GM18502 (cell line): ENCODE data around the gene USP21.

Source experiments
- ATAC-seq: cut with Tn5 transposase; IDR thresholded peaks from one replicate; pipeline ENCODE4 v1.9.1; 2021; ENCODE audit warnings: mild to moderate bottlenecking; ENCODE audit not compliant: unreplicated experiment, poor library complexity

Gene USP21

DNA sequence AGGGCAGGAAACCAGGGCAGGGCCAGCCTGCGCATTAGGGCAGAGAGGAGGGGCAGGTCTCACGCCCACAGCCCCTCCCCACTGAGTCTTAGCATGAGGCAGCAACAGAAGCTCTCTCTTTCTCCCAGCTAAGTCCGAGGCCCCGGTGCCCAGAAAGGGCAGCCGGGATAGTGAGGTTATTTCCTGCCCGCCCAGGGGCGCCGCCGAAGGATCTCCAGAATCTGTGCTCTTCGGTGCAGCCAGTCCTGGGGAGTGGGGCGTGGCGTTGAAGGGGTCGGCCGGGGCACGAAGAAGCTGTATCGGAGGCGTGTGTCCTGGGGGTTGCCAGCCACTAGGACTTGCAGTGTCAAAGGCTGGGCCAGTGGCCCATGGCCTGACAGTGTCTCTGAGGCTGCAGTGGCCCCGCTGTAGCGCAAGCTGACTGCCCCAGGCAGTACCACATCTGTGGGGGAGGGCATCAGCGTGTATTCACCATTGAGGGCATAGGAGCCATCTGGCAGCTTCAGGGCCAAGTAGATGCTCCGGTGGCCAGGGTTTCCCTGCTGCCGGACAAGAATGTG is 31.7 kb downstream of the USP21 start:
- no peak for ATAC-seq

DNA sequence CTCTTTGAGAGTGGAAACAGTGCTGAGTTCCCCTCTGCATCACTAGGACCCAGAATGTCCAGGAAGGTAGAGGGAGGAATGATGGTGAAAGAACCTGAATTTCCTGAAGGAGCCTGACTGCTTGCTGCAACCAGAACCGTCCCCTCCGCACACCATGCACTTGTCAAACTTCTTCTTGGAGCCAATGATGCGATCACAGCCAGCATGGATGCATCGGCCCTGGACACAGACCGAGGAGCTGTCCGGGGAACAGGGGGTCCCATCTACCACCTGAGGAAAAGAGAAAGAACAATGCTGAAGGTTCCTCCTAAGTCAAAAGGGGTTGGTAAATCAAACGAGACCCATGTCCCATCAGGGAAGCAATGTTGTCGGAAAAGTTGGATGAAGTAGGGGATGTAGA is 32.7 kb downstream of the USP21 start:
- ATAC-seq: no peak

DNA sequence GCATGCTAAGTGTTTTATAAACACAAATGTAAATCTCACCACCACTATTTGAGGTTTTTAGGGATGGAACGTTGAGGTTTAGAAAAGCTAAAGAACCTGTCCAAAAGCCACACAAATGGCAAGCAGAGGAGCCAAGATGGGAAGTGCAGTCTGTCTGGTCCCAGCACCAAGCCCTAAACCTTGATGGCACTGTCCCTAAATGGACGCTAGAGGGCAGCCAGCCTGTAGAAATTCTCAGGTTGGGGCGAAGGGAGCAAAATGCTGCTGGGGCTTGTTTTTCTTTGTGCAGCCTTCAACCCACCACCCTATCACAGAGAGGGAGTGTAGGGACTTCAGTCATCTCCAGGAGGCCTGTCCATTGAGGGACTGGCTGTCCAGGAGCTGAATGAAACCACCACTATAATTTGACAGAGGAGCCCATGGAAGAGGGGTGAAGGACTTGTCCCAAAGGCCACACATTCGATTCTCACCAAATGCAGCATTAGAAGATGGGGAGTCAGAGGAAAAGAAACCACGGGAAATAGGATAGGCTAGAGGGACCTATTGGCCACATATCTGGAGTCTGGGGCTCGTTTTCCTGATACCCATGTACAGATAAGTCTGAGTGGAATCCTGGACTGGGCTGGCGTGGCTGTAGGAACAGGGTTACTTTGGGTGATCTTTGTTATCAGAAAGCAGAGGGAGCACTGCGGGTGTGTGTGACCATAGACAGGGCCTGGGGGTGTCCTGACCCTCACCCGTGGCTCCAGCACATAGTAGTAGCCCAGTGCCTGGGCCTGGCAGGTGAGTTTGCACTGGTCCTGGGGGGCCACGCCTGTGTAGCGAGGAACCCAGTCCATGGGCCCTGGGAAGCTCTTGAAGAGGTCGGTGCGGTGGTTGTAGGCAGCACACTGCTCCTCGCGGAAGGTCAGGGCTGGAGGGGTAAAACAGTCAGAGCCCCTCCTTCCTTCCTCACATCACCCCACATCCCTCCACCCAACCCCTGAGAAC is 33.5 kb downstream of the USP21 start:
- peak; percentile 61 for ATAC-seq

DNA sequence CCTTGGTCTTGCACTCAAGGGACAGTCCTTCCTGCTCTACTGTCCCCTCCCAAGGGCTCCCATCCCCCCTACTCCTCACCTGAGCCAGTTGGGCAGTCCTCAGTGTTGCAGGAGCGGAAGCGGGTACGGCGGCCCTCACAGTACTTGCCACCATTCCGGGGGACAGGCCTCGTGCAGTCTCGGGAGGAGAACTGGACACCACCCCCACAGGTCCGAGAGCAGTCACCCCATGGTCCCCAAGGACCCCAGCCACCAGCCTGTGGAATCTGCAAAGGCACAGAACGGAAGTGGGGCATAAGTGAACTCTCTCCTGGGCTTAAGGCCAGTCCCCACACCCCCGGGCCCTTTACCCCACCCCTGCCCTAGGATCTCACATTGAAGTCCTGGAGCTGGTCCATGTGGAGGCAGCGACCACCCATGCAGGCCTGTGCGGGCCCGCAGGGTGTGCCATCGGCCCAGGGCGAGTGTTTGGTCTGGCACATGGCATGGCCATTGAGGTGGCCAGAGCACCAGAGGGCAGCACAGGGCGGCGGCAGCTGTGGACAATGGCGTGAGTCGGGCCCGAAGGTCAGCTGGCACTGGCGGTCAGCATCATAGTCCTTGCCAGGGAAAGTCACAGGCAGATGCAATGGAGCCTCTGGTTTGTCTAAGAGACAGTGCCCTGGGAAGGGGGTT is 34.4 kb downstream of the USP21 start:
- ATAC-seq: no peak

- ATAC-seq: no peak
These were observed 35.9 kb downstream of the USP21 start for GRCh38 chr1:161195171-161195570.

GRCh38 chr1:161196111-161196510 is 36.8 kb downstream of the USP21 start:
- no peak for ATAC-seq

DNA sequence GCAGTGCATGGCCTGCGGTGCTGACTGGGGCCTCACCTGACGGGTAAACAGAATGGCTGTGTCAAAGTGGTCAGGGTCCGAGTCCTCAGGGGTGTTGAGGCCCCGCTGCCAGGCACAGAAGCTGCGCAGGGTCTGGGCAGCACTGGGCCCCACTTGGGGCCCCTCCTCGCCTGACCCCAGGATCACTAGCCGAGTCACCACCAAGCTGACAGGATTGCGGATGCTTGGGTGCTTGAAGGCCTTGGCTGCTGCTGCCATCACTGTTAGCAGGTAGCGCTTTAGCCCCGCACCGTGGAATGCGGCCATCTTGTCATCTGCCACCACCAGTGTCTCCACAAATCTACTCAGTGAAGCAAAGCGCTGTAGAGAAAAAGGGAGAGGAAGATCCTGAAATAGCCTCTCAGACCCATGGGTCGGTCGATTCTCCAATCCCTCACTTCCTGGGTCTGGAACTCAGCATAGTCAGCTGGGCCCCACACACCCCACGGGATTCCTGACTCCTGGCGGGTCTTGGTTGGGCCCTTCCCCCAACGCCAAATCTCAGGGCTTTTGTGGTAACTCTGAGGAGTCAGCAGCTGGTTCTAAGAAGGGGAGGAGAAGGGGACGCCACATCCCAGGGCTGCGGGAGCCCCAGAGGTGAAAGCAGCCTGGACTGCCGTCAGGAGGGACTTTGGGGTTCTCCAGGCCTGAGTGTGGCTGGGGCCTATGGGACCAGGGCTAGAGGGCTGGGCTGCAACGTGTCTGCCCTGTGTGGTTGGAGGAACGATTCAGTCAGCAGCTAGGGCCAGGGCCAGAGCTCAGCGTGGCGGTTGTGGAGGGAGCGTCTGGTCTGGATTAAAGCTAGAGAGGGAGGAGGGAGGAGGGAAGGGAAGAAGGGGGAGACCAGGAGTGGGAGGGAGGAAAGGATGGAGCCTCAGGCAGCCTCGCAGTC is 37.5 kb downstream of the USP21 start:
- no peak for ATAC-seq

DNA sequence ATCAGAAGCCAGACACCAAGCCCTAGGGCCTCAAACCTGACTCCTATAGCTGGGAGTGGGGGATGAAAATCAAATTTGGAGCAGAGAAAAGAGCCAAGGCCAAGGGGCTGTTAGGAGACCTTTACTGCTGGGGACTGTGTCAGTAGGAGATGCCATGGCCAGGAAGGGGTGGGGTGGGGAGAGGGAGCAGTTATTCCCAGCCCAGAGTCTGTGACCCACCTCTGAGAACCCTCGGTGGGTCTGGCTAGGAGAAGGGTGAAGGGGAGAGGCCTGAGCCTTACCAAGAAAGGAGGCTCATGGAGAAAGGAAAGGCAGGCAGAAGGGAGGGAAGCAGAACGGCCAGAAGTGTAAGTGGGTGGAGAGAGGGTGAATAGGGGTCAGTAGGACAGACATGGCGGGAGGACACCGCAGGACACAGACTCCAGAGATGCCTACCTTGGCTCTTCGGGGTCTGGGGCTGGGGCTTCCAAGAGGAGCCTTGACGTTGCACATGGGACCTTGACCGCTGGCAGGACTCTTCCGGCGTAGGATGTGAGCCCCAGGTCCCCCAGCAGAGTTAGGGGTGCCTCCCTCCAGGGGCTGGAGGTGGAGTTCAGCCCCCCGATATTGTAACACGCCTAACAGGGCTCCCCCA is 38.4 kb downstream of the USP21 start:
- ATAC-seq: no peak

- no peak for ATAC-seq
These were observed 39.0 kb downstream of the USP21 start for GRCh38 chr1:161198194-161198896.

DNA sequence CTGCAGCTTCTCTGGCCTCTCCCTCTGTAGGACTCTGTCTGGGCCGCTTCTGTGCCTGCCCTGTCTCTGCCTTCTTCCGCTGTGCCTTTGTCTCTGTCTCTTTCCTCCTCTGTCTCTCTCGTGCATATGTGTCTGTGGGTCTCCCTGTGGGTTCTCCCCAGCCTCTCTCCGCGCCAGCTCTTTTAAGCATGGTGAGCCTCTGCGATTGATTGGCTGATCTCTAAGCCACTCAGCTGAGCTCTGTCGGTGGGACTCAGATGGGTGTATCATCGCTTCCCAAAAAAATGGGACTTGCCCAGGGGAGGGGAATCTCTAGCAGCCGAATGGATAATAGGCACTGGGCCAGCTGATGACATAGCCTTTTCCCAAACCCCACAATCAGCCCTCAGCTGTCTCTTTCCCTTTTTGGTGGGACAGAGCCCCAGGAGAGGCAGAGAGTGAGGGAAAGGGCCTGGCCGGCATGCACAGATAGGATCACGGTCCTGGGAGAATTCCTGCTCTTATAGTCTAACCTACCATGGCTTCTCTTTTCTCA is 39.7 kb downstream of the USP21 start, which contains the start of gene ADAMTS4:
Gene ADAMTS4, minus strand, starts transcription at position 158 of the 535 bp plus-strand sequence. CDS start 427 bp downstream, outside the sequence.
- ATAC-seq: no peak

GRCh38 chr1:161199506-161200139 is 40.3 kb downstream of the USP21 start:
- ATAC-seq: no peak

GRCh38 chr1:161200421-161200991 is 41.2 kb downstream of the USP21 start:
- no peak for ATAC-seq

- ATAC-seq: no peak
These were observed 41.9 kb downstream of the USP21 start for GRCh38 chr1:161200992-161201835.

DNA sequence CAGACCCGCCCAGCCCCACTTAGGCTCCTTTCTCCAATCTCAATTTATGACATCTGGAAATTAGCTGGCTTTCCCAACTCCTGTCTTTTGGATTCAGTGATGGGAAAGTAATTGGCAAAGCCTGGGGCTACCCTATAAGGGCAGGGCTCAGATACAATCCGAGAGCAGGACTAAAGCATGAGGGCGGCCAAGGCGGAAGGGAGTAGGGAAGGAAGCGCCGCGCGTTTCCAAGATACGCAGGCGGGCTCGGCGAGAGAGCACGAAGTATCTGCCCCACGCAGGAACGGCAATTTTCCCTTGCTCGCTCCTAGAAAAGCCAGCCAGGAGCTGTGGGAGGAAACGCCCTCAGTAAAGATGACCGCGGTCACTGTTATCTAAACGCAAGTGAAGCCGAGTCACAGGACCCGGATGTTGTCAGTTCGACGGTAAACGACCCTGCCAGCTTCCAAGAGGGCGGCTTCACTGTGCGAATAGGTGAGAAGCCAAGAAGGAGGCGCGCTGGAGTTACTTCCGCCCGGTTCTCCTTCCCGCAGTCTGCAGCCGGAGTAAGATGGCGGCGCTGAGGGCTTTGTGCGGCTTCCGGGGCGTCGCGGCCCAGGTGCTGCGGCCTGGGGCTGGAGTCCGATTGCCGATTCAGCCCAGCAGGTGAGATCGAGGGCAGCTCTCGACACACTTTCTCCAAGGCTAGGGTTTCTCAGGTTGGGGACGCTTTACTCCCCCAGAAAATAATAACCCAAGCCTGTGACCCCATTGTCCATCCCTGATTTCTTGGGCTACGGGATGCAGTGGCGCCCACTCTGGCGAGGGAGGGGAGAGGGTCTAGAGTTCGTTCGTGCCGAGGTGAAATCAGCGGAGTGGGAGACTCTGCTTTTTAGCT is 42.8 kb downstream of the USP21 start, which contains the start of gene NDUFS2:
Gene NDUFS2, plus strand, starts transcription at position 532 of the 877 bp plus-strand sequence. Its CDS starts 19 bp downstream, at position 551.
- ATAC-seq: peak; percentile 95

- ATAC-seq: no peak
These were observed 47.3 kb downstream of the USP21 start for GRCh38 chr1:161206411-161207140.
